GM18502 (cell line): ENCODE results near the gene EPHB3.

Experiments
- ATAC-seq: cut with Tn5 transposase; IDR thresholded peaks from one replicate; pipeline ENCODE4 v1.9.1; 2021; ENCODE audit warnings: mild to moderate bottlenecking; ENCODE audit not compliant: unreplicated experiment, poor library complexity

EPHB3 gene

GRCh38 chr3:184562878-184563560, 1.4 kb downstream of the EPHB3 start:
- ATAC-seq: no peak

- ATAC-seq: no peak
Observed at GRCh38 chr3:184563561-184563925, 2.0 kb downstream of the EPHB3 start.

- ATAC-seq: no peak
Observed at GRCh38 chr3:184563941-184564684, 2.5 kb downstream of the EPHB3 start.

- ATAC-seq: no peak
Observed at GRCh38 chr3:184564685-184565385, 3.2 kb downstream of the EPHB3 start.

GRCh38 chr3:184565421-184566211, 4.0 kb downstream of the EPHB3 start:
- no peak for ATAC-seq

GRCh38 chr3:184566441-184567414, 5.1 kb downstream of the EPHB3 start:
- no peak for ATAC-seq

GRCh38 chr3:184567946-184568559, 6.5 kb downstream of the EPHB3 start:
- no peak for ATAC-seq

- no peak for ATAC-seq
Observed at GRCh38 chr3:184568560-184568923, 7.0 kb downstream of the EPHB3 start.

GRCh38 chr3:184568924-184569829, 7.6 kb downstream of the EPHB3 start:
- ATAC-seq: no peak

- no peak for ATAC-seq
Observed at GRCh38 chr3:184570035-184570434, 8.4 kb downstream of the EPHB3 start.

GRCh38 chr3:184570489-184570888, 8.9 kb downstream of the EPHB3 start:
- ATAC-seq: no peak

GRCh38 chr3:184571750-184572377, 10.3 kb downstream of the EPHB3 start:
- no peak for ATAC-seq

GRCh38 chr3:184572633-184573270, 11.2 kb downstream of the EPHB3 start:
- no peak for ATAC-seq

- ATAC-seq: no peak
Observed at GRCh38 chr3:184574515-184575417, 13.2 kb downstream of the EPHB3 start.

GRCh38 chr3:184575701-184576100, 14.1 kb downstream of the EPHB3 start:
- no peak for ATAC-seq
